GM12892 (cell line): ENCODE data around the gene KCNS1.

ENCODE experiments used
- POLR2A ChIP-seq: IDR thresholded peaks from 2 replicates; pipeline ENCODE4 v1.6.1; 2011; ENCODE audit warnings: low read depth, low read length, control low read depth
- POLR2AphosphoS5 ChIP-seq: IDR thresholded peaks from 2 replicates; pipeline ENCODE4 v1.6.1; 2011; ENCODE audit warnings: low read depth, low read length, control low read depth

- no peak for TF ChIP-seq POLR2A
- TF ChIP-seq POLR2AphosphoS5 = no peak
Measured at GRCh38 chr20:45118028-45118427, 17.1 kb upstream of the KCNS1 start.
